ENCODE data around the gene GDA. TPM values are rescaled to one million over a fixed set of nuclear protein-coding genes. Genes with fewer than 3 reads are reported as not detected.
A peak's percentile ranks its signal among the peaks of the same experiment; 100 is the strongest.
"Not testable (repeated sequence)": the region's sequence is repeated elsewhere in the genome, so short reads cannot be mapped to it uniquely, and the experiment has no call there.

The GDA gene
- total RNA-seq, 1 experiment from 2014 or later = 357 TPM

DNA sequence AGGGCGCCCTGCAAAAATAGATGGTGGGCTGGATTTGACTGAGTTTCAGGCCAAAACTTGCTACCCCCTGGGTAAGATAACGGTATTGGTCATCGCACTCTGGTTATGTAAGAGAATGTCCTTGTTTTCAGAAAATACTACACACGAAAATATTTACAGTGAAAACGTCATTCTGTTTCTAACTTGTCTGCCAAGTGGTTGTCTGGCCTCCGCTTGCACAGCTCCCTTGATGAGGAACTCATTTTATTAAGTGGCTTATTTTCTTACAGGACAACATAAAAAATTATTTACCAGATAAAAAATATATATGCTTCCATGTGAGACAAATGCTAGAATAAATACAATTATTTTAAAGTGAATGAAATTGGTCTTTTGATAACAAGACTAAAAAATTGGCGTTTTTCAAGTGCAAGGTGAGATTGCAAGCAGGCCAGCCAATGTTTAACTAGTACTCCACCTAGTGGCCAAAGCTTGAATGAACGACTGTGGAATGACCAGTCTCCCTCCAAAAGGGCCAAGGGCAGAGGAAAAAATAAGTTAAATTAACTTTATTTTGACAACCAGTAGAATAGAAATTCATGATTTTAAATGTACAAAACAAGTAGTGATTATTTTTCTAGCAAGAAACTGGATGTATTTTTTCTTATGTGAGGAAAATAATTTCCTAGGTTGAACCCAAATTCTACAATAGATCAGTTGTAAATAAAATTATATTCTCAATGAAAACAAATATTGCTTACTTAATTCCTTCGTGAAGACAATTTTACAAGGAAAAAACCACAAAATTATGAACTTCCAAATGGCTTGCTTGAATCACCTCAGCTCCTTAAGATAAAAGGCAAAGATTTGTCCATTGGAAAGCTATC lies 122.6 kb downstream of the GDA start:
- peak; percentile 74 for DNase-seq (ENCODE audit: extremely low read depth, low read depth)

DNA sequence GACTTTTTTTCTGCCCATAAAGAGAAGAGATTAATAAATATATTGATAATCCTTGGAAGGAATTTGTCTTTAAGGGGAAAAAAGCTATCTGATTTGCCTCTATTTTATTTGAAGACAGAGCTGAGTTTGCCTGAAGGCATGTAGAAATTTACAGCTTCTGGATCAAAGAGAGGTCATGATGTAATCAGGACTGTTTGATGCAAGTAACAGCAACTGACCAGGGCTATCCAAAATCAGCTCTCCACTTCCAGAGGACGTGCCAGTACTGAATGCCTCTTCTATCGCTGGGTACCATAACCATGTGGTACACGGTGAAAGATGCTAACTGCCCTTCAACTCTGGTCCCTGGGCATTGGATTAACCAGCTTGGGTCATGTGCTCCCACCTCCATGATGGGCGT lies 125.2 kb downstream of the GDA start:
- DNase-seq (ENCODE audit: extremely low read depth, low read depth) = no peak

DNA sequence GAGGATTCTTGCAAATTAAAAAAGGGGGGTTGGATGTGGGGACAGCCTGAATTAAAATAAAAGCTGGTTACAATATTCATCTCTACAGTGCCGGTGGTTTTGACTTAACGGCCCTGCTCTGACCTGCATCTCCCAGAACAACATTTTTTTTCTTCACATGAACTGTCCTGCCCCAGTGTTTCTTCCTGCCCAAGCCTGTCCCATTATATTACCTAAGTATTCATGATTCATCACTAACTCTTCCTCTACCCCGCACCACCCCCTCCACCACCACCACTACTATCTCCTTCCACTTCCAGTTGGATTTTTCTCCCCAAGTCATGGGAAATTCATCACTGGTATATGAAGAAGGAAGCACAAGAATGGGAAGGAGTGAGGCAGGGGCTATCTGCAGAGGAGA lies 125.7 kb downstream of the GDA start:
- no peak for DNase-seq (ENCODE audit: extremely low read depth, low read depth)

DNA sequence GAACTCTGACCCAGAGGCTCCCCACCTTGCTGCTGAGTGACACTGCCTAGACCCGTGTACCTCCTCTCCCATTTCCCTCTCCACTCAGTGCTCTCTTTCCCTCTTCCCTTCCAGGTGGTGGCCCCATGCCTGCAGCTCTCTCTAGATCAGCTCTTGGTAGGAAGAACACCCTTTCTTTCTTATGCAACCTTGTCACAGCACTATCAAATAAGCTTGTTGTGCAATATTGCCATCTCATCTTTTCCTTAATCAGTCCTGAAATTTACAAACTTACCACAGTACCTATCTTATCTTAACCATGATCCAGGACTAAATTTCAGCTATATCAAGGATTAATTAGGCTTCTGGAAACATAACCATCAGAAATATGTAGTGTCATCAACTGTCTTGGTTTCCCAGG lies 127.2 kb downstream of the GDA start:
- no peak for DNase-seq (ENCODE audit: extremely low read depth, low read depth)

DNA sequence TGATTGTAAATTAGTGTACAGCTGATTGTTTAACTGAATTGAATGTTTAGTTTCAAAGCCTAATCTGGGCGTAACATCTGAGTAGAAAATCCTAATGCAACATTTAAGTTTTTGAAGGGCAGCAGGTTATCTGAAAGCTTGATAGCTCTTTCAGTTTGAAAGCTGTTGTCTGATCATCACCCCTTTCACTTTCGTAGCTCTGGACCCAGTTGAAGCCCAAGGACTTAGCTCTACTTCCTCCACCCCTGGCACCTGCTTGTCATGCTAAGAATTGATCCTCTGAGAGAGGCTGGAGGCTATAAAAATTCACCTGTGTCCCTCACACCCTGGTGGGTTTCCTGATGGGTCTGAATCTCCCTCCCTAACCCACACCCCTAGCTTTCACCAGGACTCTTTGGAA lies 129.7 kb downstream of the GDA start:
- DNase-seq (ENCODE audit: extremely low read depth, low read depth) = no peak

DNA sequence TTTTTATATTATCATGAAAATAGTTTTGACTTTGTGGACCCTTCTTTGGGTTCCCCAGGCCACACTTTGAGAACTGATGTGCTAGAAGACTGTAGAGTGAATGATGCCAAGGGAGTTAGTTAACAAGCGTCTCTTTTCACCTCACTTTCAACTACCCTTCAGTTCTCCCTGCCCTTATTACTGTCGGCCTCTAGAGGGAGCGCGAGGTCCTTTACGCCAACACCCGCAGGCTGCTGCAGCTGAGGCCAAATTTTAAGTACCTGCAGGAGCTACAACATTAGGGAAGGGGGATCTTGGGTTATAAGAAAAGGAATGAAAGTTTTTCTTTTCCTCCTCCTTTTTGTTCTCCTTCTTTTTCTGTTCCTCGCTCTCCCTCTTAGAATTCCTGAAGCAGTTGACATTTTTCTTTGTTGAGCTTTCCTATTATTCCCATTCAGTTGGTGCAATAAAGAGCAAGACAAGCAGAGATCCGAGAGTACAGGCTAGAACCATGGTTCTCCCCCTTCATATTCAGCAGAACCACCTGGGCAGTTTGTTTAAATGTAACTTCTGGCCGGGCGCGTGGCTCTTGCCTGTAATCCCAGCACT lies 131.8 kb downstream of the GDA start:
- DNase-seq (ENCODE audit: extremely low read depth, low read depth) = peak; percentile 73

DNA sequence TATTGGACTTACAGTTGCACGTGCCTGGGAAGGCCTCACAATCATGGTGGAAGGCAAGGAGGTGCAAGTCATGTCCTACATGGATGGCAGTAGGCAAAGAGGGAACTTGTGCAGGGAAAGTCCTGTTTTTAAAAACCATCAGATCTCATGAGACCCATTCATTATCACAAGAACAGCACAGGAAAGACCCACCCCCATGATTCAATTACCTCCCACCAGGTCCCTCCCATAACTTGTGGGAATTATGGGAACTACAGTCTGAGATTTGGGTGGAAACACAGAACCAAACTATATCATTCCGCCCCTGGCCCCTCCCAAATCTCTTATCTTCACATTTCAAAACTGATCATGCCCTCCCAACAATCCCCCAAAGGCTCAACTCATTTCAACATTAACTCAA lies 140.2 kb downstream of the GDA start:
- DNase-seq (ENCODE audit: extremely low read depth, low read depth) = no peak

DNA sequence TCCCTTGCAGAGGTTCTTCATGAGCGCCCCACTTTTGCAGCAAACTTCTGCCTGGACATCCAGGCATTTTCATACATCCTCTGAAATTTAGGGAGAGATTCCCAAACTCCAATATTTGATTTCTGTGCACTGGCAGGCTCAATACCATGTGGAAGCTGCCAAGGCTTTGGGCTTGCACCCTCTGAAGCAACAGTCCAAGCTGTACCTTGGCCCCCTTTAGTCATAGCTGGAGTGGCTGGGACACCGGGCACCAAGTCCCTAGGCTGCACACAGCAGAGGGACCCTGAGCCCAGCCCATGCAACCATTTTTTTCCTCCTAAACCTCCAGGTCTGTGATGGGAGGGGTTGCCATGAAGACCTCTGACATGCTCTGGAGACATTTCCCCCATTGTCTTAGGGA lies 141.1 kb downstream of the GDA start:
- DNase-seq (ENCODE audit: extremely low read depth, low read depth) = no peak

DNA sequence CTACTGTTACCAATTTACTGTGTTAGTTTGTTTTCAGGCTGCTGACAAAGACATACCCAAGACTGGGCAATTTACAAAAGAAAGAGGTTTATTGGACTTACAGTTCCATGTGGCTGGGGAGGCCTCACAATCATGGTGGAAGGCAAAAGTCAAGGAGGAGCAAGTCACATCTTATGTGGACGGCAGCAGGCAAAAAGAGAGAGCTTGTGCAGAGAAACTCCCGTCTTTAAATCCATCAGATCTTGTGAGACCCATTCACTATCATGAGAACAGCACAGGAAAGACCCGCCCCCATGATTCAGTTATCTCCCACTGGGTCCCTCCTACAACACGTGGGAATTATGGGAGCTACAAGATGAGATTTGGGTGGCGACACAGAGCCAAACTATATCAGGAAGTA lies 142.3 kb downstream of the GDA start:
- not testable (repeated sequence) for DNase-seq (ENCODE audit: extremely low read depth, low read depth)

DNA sequence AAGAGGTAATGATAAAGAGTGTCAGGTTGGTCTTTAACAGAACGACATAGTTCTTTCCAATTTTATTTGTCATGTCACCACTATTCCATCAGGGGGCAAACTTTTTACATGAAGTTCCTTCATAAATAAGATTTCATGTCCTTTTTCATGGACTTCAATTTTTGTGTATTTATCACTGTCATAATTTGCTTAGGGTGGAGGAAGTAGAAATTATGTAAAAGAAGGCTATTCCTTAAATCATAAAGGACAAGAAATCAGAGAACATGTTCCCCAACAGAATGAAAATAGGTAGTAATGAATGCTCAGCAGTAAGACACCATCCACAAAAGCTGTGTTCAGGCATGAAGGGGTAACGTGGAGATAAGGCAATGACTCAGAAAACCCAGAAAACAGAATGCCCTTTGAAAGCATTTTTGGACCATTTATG lies 143.0 kb downstream of the GDA start:
- DNase-seq (ENCODE audit: extremely low read depth, low read depth) = peak; percentile 58

DNA sequence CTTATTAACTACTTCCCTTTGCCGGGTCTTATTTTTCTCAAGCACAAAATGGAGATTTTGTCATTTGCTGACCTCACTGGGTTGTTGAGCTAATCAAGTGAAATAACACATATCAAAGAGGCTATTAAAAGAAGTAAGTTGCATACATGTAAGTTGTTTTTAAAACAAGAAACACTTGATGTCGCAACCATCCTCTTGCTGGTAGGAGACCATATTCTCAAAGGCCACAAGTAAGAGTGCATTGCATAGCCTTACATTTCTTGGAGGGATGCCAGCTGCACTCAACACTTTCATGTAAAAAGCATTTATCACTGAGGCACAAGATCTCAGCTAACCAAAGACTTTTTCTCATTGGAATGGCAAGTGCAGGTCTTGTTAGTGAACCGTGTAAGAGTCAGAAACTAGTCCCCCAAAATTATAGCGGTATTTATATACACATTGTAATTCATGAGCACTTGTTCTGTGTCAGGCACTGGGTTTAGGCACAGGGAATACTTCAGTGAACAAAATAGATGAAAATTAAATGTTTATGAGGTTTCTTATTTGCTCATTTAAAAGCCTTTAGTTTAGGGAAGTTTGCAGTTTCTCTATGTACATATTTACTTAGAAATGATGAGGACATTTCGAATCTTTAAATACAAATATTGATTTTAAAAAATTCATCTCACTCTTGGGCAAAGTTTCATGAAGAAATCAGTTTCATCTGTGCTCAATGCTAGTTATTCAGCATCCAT lies 143.8 kb downstream of the GDA start:
- DNase-seq (ENCODE audit: extremely low read depth, low read depth) = peak; percentile 97

DNA sequence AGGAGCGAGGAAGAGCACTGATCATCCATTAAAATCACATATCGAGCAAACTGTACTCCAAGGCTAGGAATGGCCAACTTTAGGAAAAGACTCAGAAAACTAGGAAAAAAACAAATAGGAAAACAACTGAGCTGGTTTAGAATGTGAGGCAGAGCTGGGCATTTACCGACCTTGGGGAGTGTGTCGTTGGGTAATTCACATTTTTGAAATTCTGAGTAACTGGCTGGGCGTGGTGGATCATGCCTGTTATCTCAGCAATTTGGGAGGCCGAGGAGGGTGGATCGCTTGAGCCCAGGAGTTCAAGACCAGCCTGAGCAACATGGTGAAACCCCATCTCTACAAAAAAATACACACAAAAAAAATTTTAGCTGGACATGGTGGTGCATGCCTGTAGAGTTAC lies 145.7 kb downstream of the GDA start:
- no peak for DNase-seq (ENCODE audit: extremely low read depth, low read depth)

DNA sequence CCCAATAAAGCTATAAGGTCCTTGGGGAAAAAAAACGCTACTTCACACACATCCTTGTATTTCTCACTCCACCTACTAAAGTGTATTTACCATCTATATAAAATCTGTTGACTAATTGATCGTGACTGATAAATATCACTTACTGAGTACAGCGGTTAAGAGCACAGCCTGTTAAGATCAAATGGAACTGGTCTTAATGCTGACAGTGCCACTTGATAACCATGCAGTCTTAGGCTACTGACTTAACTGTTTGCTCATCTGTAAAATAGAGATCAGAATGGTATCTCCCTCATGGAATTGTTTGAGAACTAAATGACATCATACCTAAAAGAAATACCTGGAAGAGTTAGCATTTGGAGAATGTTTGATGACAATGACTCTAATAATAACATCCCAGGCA lies 148.3 kb downstream of the GDA start:
- DNase-seq (ENCODE audit: extremely low read depth, low read depth) = no peak

DNA sequence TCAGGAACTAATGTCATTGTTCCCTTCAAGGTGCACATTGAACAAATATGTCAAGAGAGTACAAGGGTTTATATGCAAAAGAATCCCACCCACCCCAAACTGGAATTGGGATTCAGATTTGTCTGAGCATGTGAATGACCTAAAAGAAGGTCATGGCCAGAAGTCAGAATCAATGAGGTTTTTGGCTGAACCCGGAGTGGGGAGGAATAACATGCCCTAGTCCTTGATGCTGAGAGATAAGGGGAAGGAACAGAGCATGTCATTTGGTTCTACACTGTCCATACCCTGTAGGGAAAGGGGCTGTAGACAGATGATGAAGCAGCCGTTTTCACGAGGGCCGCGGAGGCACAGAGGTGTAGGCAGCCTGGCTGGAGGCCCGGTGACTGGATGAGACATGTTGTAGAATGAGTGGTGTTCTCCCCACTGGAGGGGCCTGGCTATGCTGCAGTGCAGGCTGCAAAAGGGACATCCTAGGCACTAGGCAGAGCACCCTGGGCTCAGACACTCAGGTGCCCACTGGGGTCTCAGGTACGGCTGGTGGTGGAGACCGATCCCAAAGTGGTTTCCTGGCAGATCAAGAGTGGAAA lies 149.9 kb downstream of the GDA start:
- no peak for DNase-seq (ENCODE audit: extremely low read depth, low read depth)

DNA sequence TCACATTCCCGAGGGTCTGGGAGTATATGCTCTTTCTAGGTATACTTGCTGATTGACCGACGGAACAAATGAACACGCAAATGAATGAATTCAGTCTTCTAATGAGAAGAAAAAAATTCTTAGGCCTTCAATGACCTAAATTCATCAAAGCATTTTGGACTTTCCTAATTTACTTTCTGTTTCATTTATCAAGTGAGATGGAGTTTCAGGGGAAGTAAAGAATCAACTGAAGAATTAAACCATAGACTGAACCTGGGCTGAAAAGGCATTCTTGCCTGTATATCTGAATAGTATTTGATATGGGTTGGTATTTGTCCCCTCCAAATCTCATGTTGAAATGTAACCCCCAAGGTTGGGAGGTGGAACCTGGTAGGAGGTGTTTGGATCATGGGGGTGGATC lies 151.6 kb downstream of the GDA start:
- no peak for DNase-seq (ENCODE audit: extremely low read depth, low read depth)

Small RNA genes lying within 50 kb of the gene (small RNA-seq; reads per million reads assigned to genes)
- gene RNA5SP285 = 0 reads per million in 2 experiments

Other genes starting within 250 kb of the GDA start
- gene ABHD17B, start 238.2 kb upstream of the GDA start, total RNA-seq (2014; rRNA removed; shearing (Covaris generic)) = 21.8 and 25.0 TPM in 2 replicates
- 28.2 and 30.5 TPM in 2 replicates for gene C9orf85, start 237.8 kb upstream of the GDA start, total RNA-seq (2014; rRNA removed; shearing (Covaris generic))
- gene C9orf57, start 88.8 kb upstream of the GDA start, total RNA-seq (2014; rRNA removed; shearing (Covaris generic)) = not detected in 2 replicates
- gene ZFAND5, start 215.8 kb downstream of the GDA start, total RNA-seq (2014; rRNA removed; shearing (Covaris generic)) = 113 and 127 TPM in 2 replicates